Measurements from ENCODE around the gene LMNA.
A peak's percentile ranks its signal among the peaks of the same experiment; 100 is the strongest.
"Not testable (repeated sequence)": the region's sequence is repeated elsewhere in the genome, so short reads cannot be mapped to it uniquely, and the experiment has no call there.

Gene LMNA

GRCh38 chr1:156122519-156123355 is 8.2 kb downstream of the LMNA start:
- no peaks in the 10 kb centered on the region for H4K20me1 ChIP-seq (ENCODE audit: control insufficient read depth, insufficient read depth, low read depth, low read length)
- TF ChIP-seq CTCF (IDR thresholded peaks at IDR 0.05; ENCODE audit: low read depth, low read length, poor library complexity, severe bottlenecking) = no peak
- no peak for TF ChIP-seq EZH2phosphoT487 (IDR thresholded peaks at IDR 0.05; ENCODE audit: borderline replicate concordance, low read length)
- H3K4me2 ChIP-seq (ENCODE audit: low read length) = no peak overlapping the region
- peaks cover 35% of the 10 kb centered on the region for H3K4me1 ChIP-seq (ENCODE audit: control insufficient read depth, low read length)
- no peak overlapping the region for H3K27ac ChIP-seq (ENCODE audit: low read depth, low read length)
- H3K4me3 ChIP-seq (ENCODE audit: low read length) = no peak overlapping the region
- 0 out of 2 replicates have a peak, but pooled peaks cover 2% of the 10 kb centered on the region for H3K27me3 ChIP-seq (ENCODE audit: control insufficient read depth, low read length)
- H3K9me3 ChIP-seq (ENCODE audit: control insufficient read depth, insufficient read depth, low read length) = no peaks in the 10 kb centered on the region
- H3K79me2 ChIP-seq (ENCODE audit: control insufficient read depth, low read length) = no peaks in the 10 kb centered on the region
- peaks cover 3% of the 10 kb centered on the region; the same call in 1 of the 2 replicates for H3F3A ChIP-seq (ENCODE audit: control insufficient read depth, insufficient read depth)
- no peaks in the 10 kb centered on the region for H3K9me2 ChIP-seq (replicated peaks; ENCODE audit: control insufficient read depth, low read length)
- no peaks in the 10 kb centered on the region for H3K36me3 ChIP-seq (ENCODE audit: control insufficient read depth, low read length)

- no peaks in the 10 kb centered on the region for H3K9me3 ChIP-seq (ENCODE audit: control insufficient read depth, insufficient read depth, low read length)
- H3K27me3 ChIP-seq (ENCODE audit: control insufficient read depth, low read length) = 0 out of 2 replicates have a peak, but pooled peaks cover 2% of the 10 kb centered on the region
- no peaks in the 10 kb centered on the region for H3K9me2 ChIP-seq (replicated peaks; ENCODE audit: control insufficient read depth, low read length)
- peaks cover 35% of the 10 kb centered on the region for H3K4me1 ChIP-seq (ENCODE audit: control insufficient read depth, low read length)
- H3K27ac ChIP-seq (ENCODE audit: low read depth, low read length) = no peak overlapping the region
- H3K4me3 ChIP-seq (ENCODE audit: low read length) = no peak overlapping the region
- H3F3A ChIP-seq (ENCODE audit: control insufficient read depth, insufficient read depth) = peaks cover 3% of the 10 kb centered on the region; the same call in 1 of the 2 replicates
- H4K20me1 ChIP-seq (ENCODE audit: control insufficient read depth, insufficient read depth, low read depth, low read length) = no peaks in the 10 kb centered on the region
- H3K79me2 ChIP-seq (ENCODE audit: control insufficient read depth, low read length) = no peaks in the 10 kb centered on the region
- TF ChIP-seq EZH2phosphoT487 (IDR thresholded peaks at IDR 0.05; ENCODE audit: borderline replicate concordance, low read length) = no peak
- peak; percentile 29 for TF ChIP-seq CTCF (IDR thresholded peaks at IDR 0.05; ENCODE audit: low read depth, low read length, poor library complexity, severe bottlenecking)
- peak overlapping the region; percentile 43 for H3K4me2 ChIP-seq (ENCODE audit: low read length)
- H3K36me3 ChIP-seq (ENCODE audit: control insufficient read depth, low read length) = no peaks in the 10 kb centered on the region
Observed at GRCh38 chr1:156123356-156124196, 9.1 kb downstream of the LMNA start.

- Histone ChIP-seq H3K36me3 (ENCODE audit: control insufficient read depth, low read length) (no peaks in the 10 kb centered on the region), H3K79me2 (ENCODE audit: control insufficient read depth, low read length) (no peaks in the 10 kb centered on the region), H3K27me3 (ENCODE audit: control insufficient read depth, low read length) (0 out of 2 replicates have a peak, but pooled peaks cover 2% of the 10 kb centered on the region), H3K27ac (ENCODE audit: low read depth, low read length) (no peak overlapping the region), H4K20me1 (ENCODE audit: control insufficient read depth, insufficient read depth, low read depth, low read length) (no peaks in the 10 kb centered on the region), H3K9me2 (replicated peaks; ENCODE audit: control insufficient read depth, low read length) (no peaks in the 10 kb centered on the region), H3K4me3 (ENCODE audit: low read length) (no peak overlapping the region), H3K4me2 (ENCODE audit: low read length) (no peak overlapping the region), H3K9me3 (ENCODE audit: control insufficient read depth, insufficient read depth, low read length) (no peaks in the 10 kb centered on the region), H3F3A (ENCODE audit: control insufficient read depth, insufficient read depth) (peaks cover 3% of the 10 kb centered on the region; the same call in 1 of the 2 replicates), H3K4me1 (ENCODE audit: control insufficient read depth, low read length) (peaks cover 35% of the 10 kb centered on the region)
- TF ChIP-seq CTCF (IDR thresholded peaks at IDR 0.05; ENCODE audit: low read depth, low read length, poor library complexity, severe bottlenecking) = no peak
- TF ChIP-seq EZH2phosphoT487 (IDR thresholded peaks at IDR 0.05; ENCODE audit: borderline replicate concordance, low read length) = no peak
Observed at GRCh38 chr1:156124557-156125483, 10.3 kb downstream of the LMNA start.

- not testable (repeated sequence) for H3K79me2 ChIP-seq (ENCODE audit: control insufficient read depth, low read length)
- peaks cover 35% of the 10 kb centered on the region for H3K4me1 ChIP-seq (ENCODE audit: control insufficient read depth, low read length)
Observed at GRCh38 chr1:156125544-156125943, 11.0 kb downstream of the LMNA start.

More at GRCh38 chr1:156125544-156125943, 11.0 kb downstream of the LMNA start:
- H3K27me3 ChIP-seq (ENCODE audit: control insufficient read depth, low read length); H3K9me3 ChIP-seq (ENCODE audit: control insufficient read depth, insufficient read depth, low read length); H3K4me2 ChIP-seq (ENCODE audit: low read length); H3F3A ChIP-seq (ENCODE audit: control insufficient read depth, insufficient read depth); H4K20me1 ChIP-seq (ENCODE audit: control insufficient read depth, insufficient read depth, low read depth, low read length); H3K9me2 ChIP-seq (replicated peaks; ENCODE audit: control insufficient read depth, low read length); H3K27ac ChIP-seq (ENCODE audit: low read depth, low read length); H3K4me3 ChIP-seq (ENCODE audit: low read length); H3K36me3 ChIP-seq (ENCODE audit: control insufficient read depth, low read length): not testable (repeated sequence)
